NCI-H345 treated with DMSO at 0.1 percent for 48 hours (cell line): ENCODE data around the gene PPM1M.
"Not testable (repeated sequence)": the region's sequence is repeated elsewhere in the genome, so short reads cannot be mapped to it uniquely, and the experiment has no call there.

Experiments used
- DNase-seq: peaks from one replicate; lab custom pipeline; 2025; ENCODE audit not compliant: unreplicated experiment; lab: John Stamatoyannopoulos, UW

PPM1M gene

GRCh38 chr3:52246728-52247408 lies 1.3 kb downstream of the PPM1M start:
- DNase-seq = no peak

- no peak for DNase-seq
Observed at GRCh38 chr3:52247409-52248164, 2.0 kb downstream of the PPM1M start.

GRCh38 chr3:52248165-52248541 lies 2.6 kb downstream of the PPM1M start:
- no peak for DNase-seq

GRCh38 chr3:52248816-52249547 lies 3.4 kb downstream of the PPM1M start:
- DNase-seq = no peak

GRCh38 chr3:52249683-52250082 lies 4.1 kb downstream of the PPM1M start:
- DNase-seq = no peak

GRCh38 chr3:52250122-52250521 lies 4.6 kb downstream of the PPM1M start:
- DNase-seq = no peak

- no peak for DNase-seq
Observed at GRCh38 chr3:52253314-52254304, 8.1 kb downstream of the PPM1M start.

GRCh38 chr3:52254608-52255007 lies 9.0 kb downstream of the PPM1M start:
- no peak for DNase-seq

- DNase-seq = no peak
Observed at GRCh38 chr3:52256159-52256558, 10.6 kb downstream of the PPM1M start.

GRCh38 chr3:52256622-52257021 lies 11.1 kb downstream of the PPM1M start:
- no peak for DNase-seq

GRCh38 chr3:52257911-52258310 lies 12.4 kb downstream of the PPM1M start:
- no peak for DNase-seq

- DNase-seq = no peak
Observed at GRCh38 chr3:52259035-52259434, 13.5 kb downstream of the PPM1M start.

- DNase-seq = no peak
Observed at GRCh38 chr3:52259448-52259847, 13.9 kb downstream of the PPM1M start.

- DNase-seq = no peak
Observed at GRCh38 chr3:52262447-52262846, 16.9 kb downstream of the PPM1M start.

GRCh38 chr3:52265387-52265786 lies 19.8 kb downstream of the PPM1M start:
- DNase-seq = no peak

GRCh38 chr3:52268036-52268435 lies 22.5 kb downstream of the PPM1M start:
- no peak for DNase-seq

GRCh38 chr3:52269776-52270175 lies 24.2 kb downstream of the PPM1M start:
- DNase-seq = no peak

- no peak for DNase-seq
Observed at GRCh38 chr3:52270252-52270754, 24.7 kb downstream of the PPM1M start.

- DNase-seq = not testable (repeated sequence)
Observed at GRCh38 chr3:52272172-52272571, 26.6 kb downstream of the PPM1M start.

GRCh38 chr3:52272831-52273230 lies 27.3 kb downstream of the PPM1M start:
- no peak for DNase-seq

GRCh38 chr3:52274781-52275180 lies 29.2 kb downstream of the PPM1M start:
- DNase-seq = not testable (repeated sequence)
